C4-2B (cell line): ENCODE measurements around the gene RIMKLB.

Experiments used
- H3K27ac ChIP-seq: fragments of 450-650 bp; 2 replicates; pipeline ENCODE4 v1.5.1; 2017
- ZFX ChIP-seq: fragments of 450-650 bp; IDR thresholded peaks from 2 replicates; pipeline ENCODE4 v1.6.1; 2017
- TF ChIP-seq, protein P1 (sequence below): fragments of 450-650 bp; conservative IDR thresholded peaks from 2 replicates; pipeline ENCODE4 v1.5.1; 2017; ENCODE audit warnings: mild to moderate bottlenecking

RIMKLB gene

DNA sequence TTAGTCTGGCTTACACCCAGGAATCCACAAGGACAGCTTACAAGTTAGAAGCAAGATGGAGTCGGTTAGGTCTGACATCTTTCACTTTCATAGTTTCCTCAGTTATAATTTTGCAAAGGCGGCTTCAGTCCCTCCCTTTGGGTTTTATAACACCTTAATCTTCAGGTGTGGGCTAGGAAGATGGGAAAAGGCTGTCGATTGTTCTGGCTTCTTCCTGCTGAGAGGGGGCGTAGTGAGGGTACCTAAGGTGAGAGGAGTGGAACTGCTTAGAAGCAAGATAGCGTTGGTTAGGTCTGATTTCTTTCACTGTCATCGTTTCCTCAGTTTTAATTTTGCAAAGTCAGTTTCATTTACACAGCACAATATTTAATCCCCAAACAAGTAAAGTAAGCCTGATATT is 134.7 kb downstream of the RIMKLB start:
- H3K27ac ChIP-seq, result no peak overlapping the region
- no peak for TF ChIP-seq ZFX
- TF ChIP-seq, protein P1, sequence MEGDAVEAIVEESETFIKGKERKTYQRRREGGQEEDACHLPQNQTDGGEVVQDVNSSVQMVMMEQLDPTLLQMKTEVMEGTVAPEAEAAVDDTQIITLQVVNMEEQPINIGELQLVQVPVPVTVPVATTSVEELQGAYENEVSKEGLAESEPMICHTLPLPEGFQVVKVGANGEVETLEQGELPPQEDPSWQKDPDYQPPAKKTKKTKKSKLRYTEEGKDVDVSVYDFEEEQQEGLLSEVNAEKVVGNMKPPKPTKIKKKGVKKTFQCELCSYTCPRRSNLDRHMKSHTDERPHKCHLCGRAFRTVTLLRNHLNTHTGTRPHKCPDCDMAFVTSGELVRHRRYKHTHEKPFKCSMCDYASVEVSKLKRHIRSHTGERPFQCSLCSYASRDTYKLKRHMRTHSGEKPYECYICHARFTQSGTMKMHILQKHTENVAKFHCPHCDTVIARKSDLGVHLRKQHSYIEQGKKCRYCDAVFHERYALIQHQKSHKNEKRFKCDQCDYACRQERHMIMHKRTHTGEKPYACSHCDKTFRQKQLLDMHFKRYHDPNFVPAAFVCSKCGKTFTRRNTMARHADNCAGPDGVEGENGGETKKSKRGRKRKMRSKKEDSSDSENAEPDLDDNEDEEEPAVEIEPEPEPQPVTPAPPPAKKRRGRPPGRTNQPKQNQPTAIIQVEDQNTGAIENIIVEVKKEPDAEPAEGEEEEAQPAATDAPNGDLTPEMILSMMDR, result no peak
